PC-3 (cell line): Measurements from ENCODE around the gene SET. TPM values are rescaled to one million over a fixed set of nuclear protein-coding genes. Genes with fewer than 3 reads are reported as not detected.
"Not testable (repeated sequence)": the region's sequence is repeated elsewhere in the genome, so short reads cannot be mapped to it uniquely, and the experiment has no call there.

ENCODE experiments used
- ATAC-seq: fragments of 200-7000 bp; cut with Tn5 transposase; 2 replicates; pipeline ENCODE4 v1.9.1; 2020; ENCODE audit warnings: mild to moderate bottlenecking, moderate library complexity
- BruUV-seq: library from RNA; stranded (reverse); fragments of 400-500 nt; replicated peaks from 2 replicates; lab custom pipeline; 2021; lab: Mats Ljungman, UMichigan
- CTCF ChIA-PET: fragments of 300-600 bp; sonication (Branson Sonifier 250); formaldehyde crosslinking; loops from one replicate; lab custom pipeline; 2022; ENCODE audit warnings: antibody characterized with exemption; lab: Charles Lee
- POLR2A ChIA-PET: fragments of 300-600 bp; sonication (Branson Sonifier 250); formaldehyde crosslinking; loops from one replicate; lab custom pipeline; 2022; ENCODE audit warnings: antibody characterized with exemption; ENCODE audit not compliant: unreplicated experiment; lab: Charles Lee
- DNase-seq: peaks from one replicate; pipeline ENCODE4 v3.0.0-alpha.2; 2015
- H2AFZ ChIP-seq: fragments of 300-600 bp; sonication (generic); 2 replicates; pipeline ENCODE4 v1.6.0; 2016; ENCODE audit warnings: antibody characterized with exemption, low read length
- H3F3A ChIP-seq: fragments of 300-600 bp; sonication (generic); one replicate; pipeline ENCODE4 v1.6.0; 2017; ENCODE audit warnings: antibody characterized with exemption, low read length, control low read depth, mild to moderate bottlenecking; ENCODE audit not compliant: unreplicated experiment
- H3K27ac ChIP-seq: fragments of 300-600 bp; sonication (generic); 2 replicates; pipeline ENCODE4 v1.5.1; 2016; ENCODE audit warnings: mild to moderate bottlenecking, low read length
- H3K27me3 ChIP-seq: fragments of 300-600 bp; sonication (generic); 2 replicates; pipeline ENCODE4 v1.6.1; 2016; ENCODE audit warnings: low read length, mixed read lengths
- H3K36me3 ChIP-seq: fragments of 300-600 bp; sonication (generic); 2 replicates; pipeline ENCODE4 v1.6.1; 2016; ENCODE audit warnings: low read depth, mixed run types, low read length, mixed read lengths
- H3K4me1 ChIP-seq: fragments of 300-600 bp; sonication (generic); 2 replicates; pipeline ENCODE4 v1.5.1; 2016; ENCODE audit warnings: low read length; ENCODE audit not compliant: insufficient read depth
- H3K4me2 ChIP-seq: fragments of 300-600 bp; sonication (generic); 2 replicates; pipeline ENCODE4 v1.6.0; 2016; ENCODE audit warnings: low read length
- H3K4me3 ChIP-seq: fragments of 300-600 bp; sonication (generic); 2 replicates; pipeline ENCODE4 v1.5.1; 2016; ENCODE audit warnings: mild to moderate bottlenecking, low read length, mixed read lengths
- H3K79me2 ChIP-seq: fragments of 300-600 bp; sonication (generic); 2 replicates; pipeline ENCODE4 v1.6.1; 2017; ENCODE audit warnings: low read length, mixed read lengths
- H3K9ac ChIP-seq: fragments of 300-600 bp; sonication (generic); 2 replicates; pipeline ENCODE4 v1.6.0; 2016; ENCODE audit warnings: mild to moderate bottlenecking, low read length
- H3K9me2 ChIP-seq: fragments of 300-600 bp; sonication (generic); replicated peaks from 2 replicates; pipeline ENCODE4 v1.6.1; 2016; ENCODE audit warnings: mixed run types, low read length, mixed read lengths
- H3K9me3 ChIP-seq: fragments of 300-600 bp; sonication (generic); 2 replicates; pipeline ENCODE4 v1.6.1; 2016; ENCODE audit warnings: low read length, mixed read lengths
- H4K20me1 ChIP-seq: fragments of 300-600 bp; sonication (generic); 2 replicates; pipeline ENCODE4 v1.6.1; 2016; ENCODE audit warnings: low read length, mixed read lengths
- EZH2 ChIP-seq: fragments of 300-600 bp; sonication (generic); IDR thresholded peaks from one replicate; pipeline ENCODE4 v1.6.1; 2017; ENCODE audit warnings: antibody characterized with exemption, mild to moderate bottlenecking, low read length; ENCODE audit not compliant: unreplicated experiment
- EZH2phosphoT487 ChIP-seq: fragments of 300-600 bp; sonication (generic); IDR thresholded peaks from 2 replicates; pipeline ENCODE4 v1.6.1; 2018; ENCODE audit warnings: mild to moderate bottlenecking, antibody characterized with exemption, low read length, borderline replicate concordance
- intact Hi-C: fragments of 100-400 bp; cut with micrococcal nuclease; formaldehyde crosslinking; loops from 2 replicates; pipeline ENCODE4 v1.9.0; 2023
- total RNA-seq: library from RNA; depleted of rRNA; stranded (reverse); fragments of >200 nt; gene quantifications from 2 replicates; pipeline ENCODE4 v1.2.3, GENCODE V29; 2014
- TF ChIP-seq, protein P1 (sequence below): fragments of 300-600 bp; sonication (generic); conservative IDR thresholded peaks from 2 replicates; pipeline ENCODE4 v1.5.1; 2017; ENCODE audit warnings: antibody characterized with exemption, low read depth, mild to moderate bottlenecking, low read length

The SET gene
- total RNA-seq, 1 experiment from 2014 or later: 647 TPM

DNA sequence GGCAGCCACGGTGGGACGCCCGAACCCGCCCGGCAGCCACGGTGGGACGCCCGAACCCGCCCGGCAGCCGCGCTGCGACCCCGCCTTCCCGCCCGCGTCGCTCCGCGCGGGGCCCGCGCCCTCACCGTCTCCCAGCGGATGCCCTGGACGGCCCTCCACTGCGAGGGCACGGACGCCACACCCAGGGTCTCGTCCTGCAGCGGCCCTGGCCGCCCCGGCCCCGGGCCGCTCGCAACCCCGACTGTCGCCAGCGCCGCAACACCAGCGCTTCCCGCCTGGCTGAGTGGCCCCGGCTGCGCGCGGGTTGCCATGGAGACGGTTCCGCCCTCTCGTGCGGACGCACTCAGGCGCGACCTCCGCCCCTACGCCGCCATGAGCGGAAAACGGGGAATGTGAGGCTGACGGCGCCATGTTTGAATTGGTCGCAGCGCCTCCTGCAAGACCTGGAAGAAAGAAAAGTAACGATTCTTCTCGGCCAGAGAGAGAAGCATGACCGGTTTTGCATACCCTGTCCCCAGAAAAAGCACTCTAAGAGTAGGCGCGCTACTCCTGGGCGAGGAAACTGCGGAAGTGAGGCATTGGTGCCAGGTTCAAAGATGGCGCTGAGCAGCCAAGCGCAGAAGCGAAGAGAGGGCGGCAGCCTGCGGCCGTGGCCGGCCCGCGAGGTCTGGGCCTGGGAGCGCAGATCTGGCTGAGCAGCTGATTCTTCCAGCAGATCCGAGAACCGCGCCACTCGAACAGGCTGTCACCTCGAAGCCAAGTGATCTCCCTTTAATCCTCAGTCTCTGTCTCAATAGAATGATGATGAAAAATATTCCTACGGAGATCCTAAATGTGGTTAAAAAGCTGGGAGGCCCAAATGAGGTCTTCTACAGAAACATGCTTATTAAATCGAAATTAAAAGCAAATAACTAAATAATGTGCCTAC lies 32.3 kb upstream of the SET start, which contains the start of gene DYNC2I2:
TSS of gene DYNC2I2 (minus strand) at position 432 of the 928 bp plus-strand sequence. CDS start at position 311, 121 bp downstream.
- peak; percentile 91 for DNase-seq
- peak within 1 kb of the TSS; percentile 91 for H2AFZ ChIP-seq
- H3K4me2 ChIP-seq: peak within 1 kb of the TSS; percentile 87
- ATAC-seq: peak; percentile 94
- H3F3A ChIP-seq: no peaks in the 10 kb centered on the region
- TSS peak; percentile 93 for BruUV-seq
- H3K9ac ChIP-seq: peak within 1 kb of the TSS; percentile 96
- H4K20me1 ChIP-seq: no peaks in the 10 kb centered on the region
- intact Hi-C loops: loop anchor here (2.0 kb wide), 1 partner anchor 28 kb away; no protein-coding TSS in a partner anchor
- H3K9me2 ChIP-seq: no peaks in the 10 kb centered on the region
- CTCF ChIA-PET: no interaction called here
- TF ChIP-seq EZH2 (no peak), EZH2phosphoT487 (no peak)
- TF ChIP-seq, protein P1, sequence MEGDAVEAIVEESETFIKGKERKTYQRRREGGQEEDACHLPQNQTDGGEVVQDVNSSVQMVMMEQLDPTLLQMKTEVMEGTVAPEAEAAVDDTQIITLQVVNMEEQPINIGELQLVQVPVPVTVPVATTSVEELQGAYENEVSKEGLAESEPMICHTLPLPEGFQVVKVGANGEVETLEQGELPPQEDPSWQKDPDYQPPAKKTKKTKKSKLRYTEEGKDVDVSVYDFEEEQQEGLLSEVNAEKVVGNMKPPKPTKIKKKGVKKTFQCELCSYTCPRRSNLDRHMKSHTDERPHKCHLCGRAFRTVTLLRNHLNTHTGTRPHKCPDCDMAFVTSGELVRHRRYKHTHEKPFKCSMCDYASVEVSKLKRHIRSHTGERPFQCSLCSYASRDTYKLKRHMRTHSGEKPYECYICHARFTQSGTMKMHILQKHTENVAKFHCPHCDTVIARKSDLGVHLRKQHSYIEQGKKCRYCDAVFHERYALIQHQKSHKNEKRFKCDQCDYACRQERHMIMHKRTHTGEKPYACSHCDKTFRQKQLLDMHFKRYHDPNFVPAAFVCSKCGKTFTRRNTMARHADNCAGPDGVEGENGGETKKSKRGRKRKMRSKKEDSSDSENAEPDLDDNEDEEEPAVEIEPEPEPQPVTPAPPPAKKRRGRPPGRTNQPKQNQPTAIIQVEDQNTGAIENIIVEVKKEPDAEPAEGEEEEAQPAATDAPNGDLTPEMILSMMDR: no peak
- no peaks in the 10 kb centered on the region for H3K27me3 ChIP-seq
- H3K36me3 ChIP-seq: no peaks in the 10 kb centered on the region
- POLR2A ChIA-PET: no interaction called here
- H3K79me2 ChIP-seq: peaks cover 19% of the 10 kb centered on the region
- peaks cover 3% of the 10 kb centered on the region for H3K4me1 ChIP-seq
- peak within 1 kb of the TSS; percentile 87 for H3K4me3 ChIP-seq
- H3K9me3 ChIP-seq: no peaks in the 10 kb centered on the region
- peak within 1 kb of the TSS; percentile 96 for H3K27ac ChIP-seq

DNA sequence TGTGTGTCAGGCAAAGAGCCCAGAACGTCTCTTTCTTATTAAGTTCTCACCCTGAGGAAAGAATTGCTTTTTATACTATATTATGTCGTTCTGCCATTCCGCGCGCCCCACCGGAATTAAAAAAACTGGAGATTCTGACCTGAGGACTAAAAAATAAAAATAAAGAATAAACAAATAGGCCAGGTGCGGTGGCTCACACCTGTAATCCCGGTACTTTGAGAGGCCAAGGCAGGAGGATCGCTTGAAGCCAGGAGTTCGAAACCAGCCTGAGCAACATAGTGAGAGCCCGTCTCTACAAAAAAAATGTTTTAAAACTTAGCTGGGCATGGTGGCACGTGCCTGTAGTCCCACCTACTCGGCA lies 31.7 kb upstream of the SET start:
- Histone ChIP-seq H3K79me2 (peaks cover 19% of the 10 kb centered on the region), H3K4me1 (peaks cover 3% of the 10 kb centered on the region), H3K4me2 (peak overlapping the region; percentile 87), H3K27me3 (no peaks in the 10 kb centered on the region), H3K9me2 (no peaks in the 10 kb centered on the region), H3K27ac (peak overlapping the region; percentile 96), H2AFZ (peak overlapping the region; percentile 91), H4K20me1 (no peaks in the 10 kb centered on the region), H3K36me3 (no peaks in the 10 kb centered on the region), H3K9me3 (no peaks in the 10 kb centered on the region), H3F3A (no peaks in the 10 kb centered on the region), H3K9ac (peak overlapping the region; percentile 96), H3K4me3 (peak overlapping the region; percentile 87; the same call in 1 of the 2 replicates)
- no peak for ATAC-seq
- intact Hi-C loops: loop anchor here (2.0 kb wide), 1 partner anchor 27 kb away; no protein-coding TSS in a partner anchor
- no peak for DNase-seq
- ChIA-PET CTCF (no interaction called here), POLR2A (no interaction called here)
- no TSS peak for BruUV-seq
- TF ChIP-seq EZH2: no peak
- TF ChIP-seq EZH2phosphoT487: no peak
- TF ChIP-seq, protein P1: no peak

DNA sequence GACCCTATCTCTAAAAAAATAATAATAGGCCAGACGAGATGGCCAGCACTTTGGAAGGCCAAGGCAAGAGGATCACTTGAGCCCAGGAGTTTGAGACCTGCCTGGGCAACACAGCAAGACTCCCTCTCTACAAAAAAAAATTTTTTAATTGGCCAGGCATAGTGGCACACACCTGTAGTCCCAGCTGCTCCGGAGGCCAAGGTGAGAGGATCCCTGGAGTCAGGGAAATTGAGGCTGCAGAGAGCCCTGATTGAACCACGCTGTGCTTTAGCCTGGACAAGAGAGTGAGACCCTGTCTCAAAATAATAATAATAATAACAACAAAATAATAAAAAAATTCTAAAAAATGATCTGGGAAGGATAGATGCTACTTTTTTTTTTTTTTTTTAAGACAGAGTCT lies 31.2 kb upstream of the SET start:
- Histone ChIP-seq H3K27me3 (no peaks in the 10 kb centered on the region), H3K9ac (no peak overlapping the region), H4K20me1 (no peaks in the 10 kb centered on the region), H3K4me1 (peaks cover 3% of the 10 kb centered on the region), H3K36me3 (no peaks in the 10 kb centered on the region), H3K9me2 (no peaks in the 10 kb centered on the region), H2AFZ (no peak overlapping the region), H3K9me3 (no peaks in the 10 kb centered on the region), H3K4me3 (no peak overlapping the region), H3K79me2 (peaks cover 19% of the 10 kb centered on the region), H3K4me2 (no peak overlapping the region), H3F3A (no peaks in the 10 kb centered on the region), H3K27ac (no peak overlapping the region)
- ChIA-PET POLR2A (no interaction called here), CTCF (no interaction called here)
- no peak for DNase-seq
- no TSS peak for BruUV-seq
- no peak for ATAC-seq
- intact Hi-C loops: loop anchor here (2.0 kb wide), 1 partner anchor 27 kb away; no protein-coding TSS in a partner anchor
- TF ChIP-seq EZH2phosphoT487 (no peak), EZH2 (no peak)
- TF ChIP-seq, protein P1: no peak

GRCh38 chr9:128666481-128666941 lies 22.5 kb upstream of the SET start:
- H3K27me3 ChIP-seq, H3K9me3 ChIP-seq, CTCF ChIA-PET, H3K4me1 ChIP-seq, intact Hi-C loops, H3K36me3 ChIP-seq, H3K79me2 ChIP-seq, H2AFZ ChIP-seq, H3K9ac ChIP-seq, H3K4me2 ChIP-seq, H3K4me3 ChIP-seq, H3K27ac ChIP-seq, H3F3A ChIP-seq, BruUV-seq, DNase-seq, ATAC-seq, H3K9me2 ChIP-seq, H4K20me1 ChIP-seq: not testable (repeated sequence)
- POLR2A ChIA-PET: interaction anchor here (0.7 kb wide), 1 partner anchor 162 kb away, joined by 4 read pairs; no protein-coding TSS in a partner anchor
